Upper lobe of left lung (tissue), 4 donors: ENCODE measurements around the gene ATF3.

Experiments used
- EP300 ChIP-seq, 4 donors: sonication (generic); formaldehyde crosslinking; IDR thresholded peaks; one replicate each; pipeline ENCODE4 v1.5.1; 2017; ENCODE audit warnings: antibody characterized with exemption in 4 of 4, control low read depth in 2 of 4
- POLR2A ChIP-seq, 4 donors: fragments of 450-650 bp; IDR thresholded peaks; one replicate each; pipeline ENCODE4 v1.5.1; 2016 to 2017; ENCODE audit warnings: antibody characterized with exemption in 4 of 4, mild to moderate bottlenecking in 2 of 4
- TF ChIP-seq, protein P1 (sequence below), 6 experiments: fragments of 450-650 bp in 4 of 6; fragments of 200-600 bp in 2 of 6; sonication (generic) in 2 of 6; IDR thresholded peaks; one replicate each; pipeline ENCODE4 v1.5.1; 2016 to 2019; ENCODE audit warnings: antibody characterized with exemption in 6 of 6

DNA sequence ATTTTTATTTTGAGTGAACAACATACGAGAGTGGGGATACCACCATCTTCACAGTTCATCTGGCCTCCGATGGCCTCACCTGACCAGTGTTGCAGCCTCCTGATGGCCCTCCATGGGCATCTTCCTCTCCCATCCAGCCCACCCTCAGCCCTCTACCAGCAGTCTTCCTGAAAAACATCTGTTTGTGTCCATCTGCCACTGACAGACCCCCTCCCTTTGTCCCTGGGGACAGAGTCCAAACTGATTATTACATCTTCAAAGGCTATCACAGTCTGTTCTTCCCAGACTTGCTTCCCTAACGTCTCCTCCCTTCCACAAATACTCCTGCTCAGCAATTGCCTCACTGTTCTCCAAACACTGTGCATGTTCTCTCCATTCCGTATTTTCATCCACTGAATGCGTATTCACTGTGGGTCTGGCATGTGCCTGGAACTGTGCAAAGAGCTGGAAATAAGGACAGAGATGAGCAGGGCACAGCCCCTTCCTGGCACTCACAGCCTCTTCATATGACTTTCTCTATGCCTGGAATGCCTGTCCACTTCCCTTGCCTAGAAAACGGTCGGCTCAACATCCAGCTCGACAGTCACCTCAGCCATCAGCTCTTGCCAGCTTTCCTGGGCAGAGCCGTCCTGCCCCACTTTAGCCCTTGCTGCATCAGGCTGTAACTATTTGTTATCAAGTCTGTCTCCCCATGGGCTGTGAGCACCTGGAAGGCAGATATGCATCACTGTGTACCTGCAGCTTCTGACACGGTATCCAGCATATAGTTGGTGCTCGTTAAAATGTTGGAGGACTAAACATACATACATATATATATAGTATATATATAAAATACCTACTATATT is 8.3 kb upstream of the ATF3 start:
- TF ChIP-seq, protein P1, sequence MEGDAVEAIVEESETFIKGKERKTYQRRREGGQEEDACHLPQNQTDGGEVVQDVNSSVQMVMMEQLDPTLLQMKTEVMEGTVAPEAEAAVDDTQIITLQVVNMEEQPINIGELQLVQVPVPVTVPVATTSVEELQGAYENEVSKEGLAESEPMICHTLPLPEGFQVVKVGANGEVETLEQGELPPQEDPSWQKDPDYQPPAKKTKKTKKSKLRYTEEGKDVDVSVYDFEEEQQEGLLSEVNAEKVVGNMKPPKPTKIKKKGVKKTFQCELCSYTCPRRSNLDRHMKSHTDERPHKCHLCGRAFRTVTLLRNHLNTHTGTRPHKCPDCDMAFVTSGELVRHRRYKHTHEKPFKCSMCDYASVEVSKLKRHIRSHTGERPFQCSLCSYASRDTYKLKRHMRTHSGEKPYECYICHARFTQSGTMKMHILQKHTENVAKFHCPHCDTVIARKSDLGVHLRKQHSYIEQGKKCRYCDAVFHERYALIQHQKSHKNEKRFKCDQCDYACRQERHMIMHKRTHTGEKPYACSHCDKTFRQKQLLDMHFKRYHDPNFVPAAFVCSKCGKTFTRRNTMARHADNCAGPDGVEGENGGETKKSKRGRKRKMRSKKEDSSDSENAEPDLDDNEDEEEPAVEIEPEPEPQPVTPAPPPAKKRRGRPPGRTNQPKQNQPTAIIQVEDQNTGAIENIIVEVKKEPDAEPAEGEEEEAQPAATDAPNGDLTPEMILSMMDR (IDR thresholded peaks at IDR 0.05), result no peak
- TF ChIP-seq POLR2A (IDR thresholded peaks at IDR 0.05) (no peak), EP300 (IDR thresholded peaks at IDR 0.05) (no peak)
